WERI-Rb-1 (cell line): ENCODE data around the gene EEIG1.

Experiments used
- DNase-seq: peaks from one replicate; pipeline ENCODE4 v3.0.0-alpha.2; 2020
- H3K27ac ChIP-seq: fragments of 250-450 bp; sonication (Bioruptor Pico); 2 replicates; pipeline ENCODE4 v1.5.1; 2020; ENCODE audit warnings: mild to moderate bottlenecking, moderate library complexity
- H3K27me3 ChIP-seq: fragments of 250-450 bp; sonication (Bioruptor Pico); 2 replicates; pipeline ENCODE4 v1.5.1; 2021; ENCODE audit warnings: mild to moderate bottlenecking, low read depth, moderate library complexity; ENCODE audit not compliant: insufficient read depth, severe bottlenecking
- H3K36me3 ChIP-seq: fragments of 250-450 bp; sonication (Bioruptor Pico); 2 replicates; pipeline ENCODE4 v1.5.1; 2020; ENCODE audit warnings: mild to moderate bottlenecking, moderate library complexity
- H3K4me3 ChIP-seq: 2 replicates; pipeline ENCODE4 v1.5.1; 2011; ENCODE audit warnings: low read depth, mild to moderate bottlenecking, control low read depth, low read length
- H3K9me3 ChIP-seq: fragments of 250-450 bp; sonication (Bioruptor Pico); 2 replicates; pipeline ENCODE4 v1.5.1; 2021; ENCODE audit warnings: mild to moderate bottlenecking, moderate library complexity; ENCODE audit not compliant: severe bottlenecking
- TF ChIP-seq, protein P1 (sequence below): IDR thresholded peaks from 2 replicates; pipeline ENCODE4 v1.5.1; 2011; ENCODE audit warnings: low read depth, mild to moderate bottlenecking, control low read depth, inconsistent platforms, low read length

EEIG1 gene

DNA sequence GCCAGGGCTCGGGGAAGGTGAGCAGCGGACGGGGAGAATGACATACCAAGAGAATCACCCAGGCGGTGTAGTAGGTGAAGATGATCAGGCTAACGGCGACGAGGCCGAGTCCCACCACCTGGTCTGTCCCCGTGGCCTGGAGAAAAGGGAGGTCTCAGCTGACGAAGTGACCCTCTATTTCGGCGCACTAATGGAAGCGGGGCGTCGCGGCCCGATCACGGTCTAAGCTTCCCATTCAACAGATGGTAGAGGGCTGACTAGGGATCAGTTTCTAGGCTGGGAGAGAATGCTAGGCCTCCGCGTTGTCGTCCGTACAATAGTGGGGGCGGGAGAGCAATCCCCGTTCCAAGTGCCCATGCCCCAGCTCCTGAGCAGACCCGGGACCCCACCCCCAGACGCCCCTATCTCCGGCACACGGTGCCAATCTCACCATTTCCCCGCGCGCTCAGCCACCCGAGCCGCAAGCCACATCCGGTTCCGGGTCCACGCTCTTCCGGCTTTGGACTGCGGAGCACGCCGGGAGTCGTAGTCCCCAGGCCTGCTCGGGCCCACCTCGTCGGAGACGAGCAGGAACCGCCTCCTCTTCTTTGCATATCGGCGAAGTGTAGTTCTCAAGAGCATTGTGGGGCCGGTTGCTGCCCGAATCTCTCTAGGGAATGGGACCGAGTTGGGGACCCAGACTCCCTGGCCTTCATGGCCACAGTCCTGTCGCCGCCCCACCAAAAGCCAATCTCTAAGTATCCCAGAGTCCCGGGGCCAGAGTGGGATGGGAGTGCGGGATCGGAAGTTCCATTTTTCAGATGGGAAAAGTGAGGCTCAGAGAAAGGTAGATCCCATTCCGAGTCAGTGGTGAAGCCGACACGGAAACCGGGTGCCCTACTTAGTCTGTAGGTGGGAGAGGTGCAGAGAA lies 43.1 kb downstream of the EEIG1 start, which contains the start of gene DPM2:
Gene DPM2, minus strand, starts transcription at position 467 of the 910 bp plus-strand sequence. Its CDS starts 34 bp downstream, at position 433.
- Histone ChIP-seq H3K4me3 (peak within 1 kb of the TSS; percentile 58), H3K27me3 (no peaks in the 10 kb centered on the region), H3K9me3 (no peaks in the 10 kb centered on the region), H3K27ac (peak within 1 kb of the TSS; percentile 67), H3K36me3 (peaks cover 44% of the 10 kb centered on the region)
- DNase-seq: peak; percentile 87
- TF ChIP-seq, protein P1, sequence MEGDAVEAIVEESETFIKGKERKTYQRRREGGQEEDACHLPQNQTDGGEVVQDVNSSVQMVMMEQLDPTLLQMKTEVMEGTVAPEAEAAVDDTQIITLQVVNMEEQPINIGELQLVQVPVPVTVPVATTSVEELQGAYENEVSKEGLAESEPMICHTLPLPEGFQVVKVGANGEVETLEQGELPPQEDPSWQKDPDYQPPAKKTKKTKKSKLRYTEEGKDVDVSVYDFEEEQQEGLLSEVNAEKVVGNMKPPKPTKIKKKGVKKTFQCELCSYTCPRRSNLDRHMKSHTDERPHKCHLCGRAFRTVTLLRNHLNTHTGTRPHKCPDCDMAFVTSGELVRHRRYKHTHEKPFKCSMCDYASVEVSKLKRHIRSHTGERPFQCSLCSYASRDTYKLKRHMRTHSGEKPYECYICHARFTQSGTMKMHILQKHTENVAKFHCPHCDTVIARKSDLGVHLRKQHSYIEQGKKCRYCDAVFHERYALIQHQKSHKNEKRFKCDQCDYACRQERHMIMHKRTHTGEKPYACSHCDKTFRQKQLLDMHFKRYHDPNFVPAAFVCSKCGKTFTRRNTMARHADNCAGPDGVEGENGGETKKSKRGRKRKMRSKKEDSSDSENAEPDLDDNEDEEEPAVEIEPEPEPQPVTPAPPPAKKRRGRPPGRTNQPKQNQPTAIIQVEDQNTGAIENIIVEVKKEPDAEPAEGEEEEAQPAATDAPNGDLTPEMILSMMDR: no peak

DNA sequence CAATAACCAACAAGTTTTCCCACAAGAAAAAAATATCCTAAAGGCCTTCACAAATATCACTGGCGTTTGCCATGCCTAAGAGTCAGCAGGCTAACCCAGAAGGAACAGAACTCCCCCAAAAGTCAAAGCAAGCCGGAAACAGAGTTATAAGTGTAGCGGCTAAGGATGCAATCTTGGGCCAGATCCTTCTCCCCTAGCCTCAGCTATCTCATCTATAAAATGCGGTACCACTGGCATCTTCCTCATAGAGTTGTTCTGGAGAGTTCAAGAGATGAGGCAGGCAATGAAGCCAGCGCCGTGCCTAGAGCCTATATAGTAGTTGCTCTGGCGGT lies 43.8 kb downstream of the EEIG1 start:
- DNase-seq: no peak
- peak overlapping the region; percentile 67 for H3K27ac ChIP-seq
- H3K9me3 ChIP-seq: no peaks in the 10 kb centered on the region
- H3K36me3 ChIP-seq: peaks cover 38% of the 10 kb centered on the region
- H3K4me3 ChIP-seq: peak overlapping the region; percentile 58
- TF ChIP-seq, protein P1: no peak
- H3K27me3 ChIP-seq: no peaks in the 10 kb centered on the region

DNA sequence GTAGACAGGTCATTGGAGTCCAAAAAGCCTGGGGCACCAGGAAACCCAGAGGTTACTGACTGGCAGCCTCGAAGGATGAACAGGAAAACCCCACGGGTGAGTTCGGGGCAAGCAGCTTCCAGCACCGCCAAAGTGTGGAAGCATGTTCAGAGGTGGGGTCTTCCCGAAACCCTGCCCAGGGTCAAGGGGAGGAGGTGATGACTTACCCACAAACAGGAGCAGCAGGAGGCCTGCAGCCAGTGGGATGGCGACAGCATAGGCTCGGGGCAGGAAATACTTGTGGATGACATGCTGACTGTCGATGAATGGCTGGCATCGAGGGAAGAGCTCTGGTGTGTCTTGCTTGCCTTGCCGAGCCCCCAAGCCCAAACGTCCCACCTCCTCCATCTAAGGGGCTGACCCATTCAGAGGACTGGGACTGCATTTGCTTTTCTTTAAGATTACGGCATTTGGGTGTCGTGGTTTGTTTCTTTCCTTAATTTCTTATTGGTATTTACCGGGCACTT lies 44.4 kb downstream of the EEIG1 start:
- TF ChIP-seq, protein P1: no peak
- H3K9me3 ChIP-seq: no peaks in the 10 kb centered on the region
- DNase-seq: no peak
- H3K27me3 ChIP-seq: no peaks in the 10 kb centered on the region
- H3K4me3 ChIP-seq: peak overlapping the region; percentile 58
- peaks cover 33% of the 10 kb centered on the region for H3K36me3 ChIP-seq
- no peak overlapping the region; the same call in 1 of the 2 replicates for H3K27ac ChIP-seq

DNA sequence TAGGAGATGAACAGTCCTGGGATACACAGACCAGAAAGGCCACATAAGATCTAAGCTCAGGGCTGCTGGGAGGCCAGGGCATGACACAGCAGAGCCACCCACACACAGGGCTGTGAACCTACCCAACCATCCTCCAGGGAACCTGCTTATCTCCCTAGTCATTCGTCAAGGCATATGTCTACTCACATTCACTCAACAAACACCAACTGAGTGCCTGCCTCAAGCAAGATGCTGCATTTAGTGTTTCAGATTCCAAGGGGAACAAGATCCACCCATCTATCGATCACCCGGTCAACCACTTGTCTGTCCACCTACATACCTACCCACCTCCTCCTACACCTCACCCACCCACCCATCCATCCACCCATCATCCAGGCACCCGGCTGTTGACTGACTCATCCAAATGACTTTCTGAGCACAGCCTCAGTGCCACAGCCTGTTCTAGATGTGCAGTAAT lies 45.0 kb downstream of the EEIG1 start:
- H3K27ac ChIP-seq: no peak overlapping the region
- no peaks in the 10 kb centered on the region for H3K9me3 ChIP-seq
- no peaks in the 10 kb centered on the region for H3K27me3 ChIP-seq
- DNase-seq: no peak
- peaks cover 28% of the 10 kb centered on the region for H3K36me3 ChIP-seq
- TF ChIP-seq, protein P1: no peak
- no peak overlapping the region for H3K4me3 ChIP-seq

DNA sequence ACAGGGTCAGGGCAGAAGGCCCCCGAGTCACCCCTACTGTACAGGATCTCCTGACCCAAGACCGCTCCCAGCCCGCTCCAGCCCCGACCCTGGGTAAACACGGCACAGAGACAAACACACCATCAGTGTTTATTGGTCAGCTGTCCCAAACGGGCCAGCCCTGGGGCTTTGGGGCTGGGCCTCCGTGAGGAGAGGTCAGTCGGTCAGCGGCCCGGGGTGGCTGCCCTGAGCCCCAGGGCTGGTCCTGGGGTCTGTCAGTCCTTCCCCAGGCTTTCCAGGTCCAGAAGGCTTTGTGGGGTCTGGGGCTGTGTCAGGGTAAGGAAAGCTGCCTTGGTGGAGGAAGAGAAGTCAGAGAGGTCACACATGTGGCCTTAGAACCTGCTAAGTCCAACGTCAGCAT lies 45.8 kb downstream of the EEIG1 start:
- DNase-seq: no peak
- no peak overlapping the region for H3K27ac ChIP-seq
- TF ChIP-seq, protein P1: no peak
- no peaks in the 10 kb centered on the region for H3K27me3 ChIP-seq
- no peaks in the 10 kb centered on the region for H3K9me3 ChIP-seq
- peaks cover 25% of the 10 kb centered on the region for H3K36me3 ChIP-seq
- H3K4me3 ChIP-seq: no peak overlapping the region
